Measurements from ENCODE around the gene LYRM4.

The LYRM4 gene

GRCh38 chr6:5105146-5105545 is 155.6 kb downstream of the LYRM4 start:
- TF ChIP-seq, protein P1, sequence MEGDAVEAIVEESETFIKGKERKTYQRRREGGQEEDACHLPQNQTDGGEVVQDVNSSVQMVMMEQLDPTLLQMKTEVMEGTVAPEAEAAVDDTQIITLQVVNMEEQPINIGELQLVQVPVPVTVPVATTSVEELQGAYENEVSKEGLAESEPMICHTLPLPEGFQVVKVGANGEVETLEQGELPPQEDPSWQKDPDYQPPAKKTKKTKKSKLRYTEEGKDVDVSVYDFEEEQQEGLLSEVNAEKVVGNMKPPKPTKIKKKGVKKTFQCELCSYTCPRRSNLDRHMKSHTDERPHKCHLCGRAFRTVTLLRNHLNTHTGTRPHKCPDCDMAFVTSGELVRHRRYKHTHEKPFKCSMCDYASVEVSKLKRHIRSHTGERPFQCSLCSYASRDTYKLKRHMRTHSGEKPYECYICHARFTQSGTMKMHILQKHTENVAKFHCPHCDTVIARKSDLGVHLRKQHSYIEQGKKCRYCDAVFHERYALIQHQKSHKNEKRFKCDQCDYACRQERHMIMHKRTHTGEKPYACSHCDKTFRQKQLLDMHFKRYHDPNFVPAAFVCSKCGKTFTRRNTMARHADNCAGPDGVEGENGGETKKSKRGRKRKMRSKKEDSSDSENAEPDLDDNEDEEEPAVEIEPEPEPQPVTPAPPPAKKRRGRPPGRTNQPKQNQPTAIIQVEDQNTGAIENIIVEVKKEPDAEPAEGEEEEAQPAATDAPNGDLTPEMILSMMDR (conservative IDR thresholded peaks at IDR 0.05; ENCODE audit: low read depth): no peak
- POLR2A ChIA-PET (ENCODE audit: low non-redundant PET): no interaction called here
- CTCF ChIA-PET: no interaction called here
- no peak for DNase-seq (ENCODE audit: low spot score)
- no peak overlapping the region for H3K27ac ChIP-seq

GRCh38 chr6:5104667-5105066 is 156.1 kb downstream of the LYRM4 start:
- H3K27ac ChIP-seq: no peak overlapping the region
- TF ChIP-seq, protein P1 (conservative IDR thresholded peaks at IDR 0.05; ENCODE audit: low read depth): no peak
- DNase-seq (ENCODE audit: low spot score): no peak
- ChIA-PET POLR2A (ENCODE audit: low non-redundant PET) (no interaction called here), CTCF (interaction anchor here (0.6 kb wide), 1 partner anchor 1035 kb away, joined by 6 read pairs; no protein-coding TSS in a partner anchor)

DNA sequence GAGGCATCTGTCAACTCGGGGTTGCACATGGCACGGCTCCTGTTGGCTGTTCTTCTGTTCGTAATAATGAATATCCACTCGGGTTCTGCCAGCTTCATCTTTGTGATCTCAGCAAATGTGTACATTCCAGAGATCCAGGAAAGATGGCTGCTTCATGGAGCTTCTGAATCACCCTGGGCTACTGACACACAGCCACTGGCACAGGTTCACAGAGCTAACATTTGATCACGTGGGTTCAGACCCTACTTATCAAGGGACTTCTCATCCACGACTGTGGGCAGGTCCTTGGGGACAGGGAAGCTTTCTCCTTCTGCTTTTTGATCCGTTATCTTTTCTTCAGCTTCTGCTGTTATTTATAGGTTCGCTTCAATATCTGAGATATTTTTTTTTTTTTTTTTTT is 157.5 kb downstream of the LYRM4 start:
- ChIA-PET CTCF (interaction anchor here (0.7 kb wide), 1 partner anchor 99 kb away, joined by 3 read pairs; no protein-coding TSS in a partner anchor), POLR2A (ENCODE audit: low non-redundant PET) (no interaction called here)
- H3K27ac ChIP-seq: no peak overlapping the region
- DNase-seq (ENCODE audit: low spot score): no peak
- TF ChIP-seq, protein P1 (conservative IDR thresholded peaks at IDR 0.05; ENCODE audit: low read depth): no peak

DNA sequence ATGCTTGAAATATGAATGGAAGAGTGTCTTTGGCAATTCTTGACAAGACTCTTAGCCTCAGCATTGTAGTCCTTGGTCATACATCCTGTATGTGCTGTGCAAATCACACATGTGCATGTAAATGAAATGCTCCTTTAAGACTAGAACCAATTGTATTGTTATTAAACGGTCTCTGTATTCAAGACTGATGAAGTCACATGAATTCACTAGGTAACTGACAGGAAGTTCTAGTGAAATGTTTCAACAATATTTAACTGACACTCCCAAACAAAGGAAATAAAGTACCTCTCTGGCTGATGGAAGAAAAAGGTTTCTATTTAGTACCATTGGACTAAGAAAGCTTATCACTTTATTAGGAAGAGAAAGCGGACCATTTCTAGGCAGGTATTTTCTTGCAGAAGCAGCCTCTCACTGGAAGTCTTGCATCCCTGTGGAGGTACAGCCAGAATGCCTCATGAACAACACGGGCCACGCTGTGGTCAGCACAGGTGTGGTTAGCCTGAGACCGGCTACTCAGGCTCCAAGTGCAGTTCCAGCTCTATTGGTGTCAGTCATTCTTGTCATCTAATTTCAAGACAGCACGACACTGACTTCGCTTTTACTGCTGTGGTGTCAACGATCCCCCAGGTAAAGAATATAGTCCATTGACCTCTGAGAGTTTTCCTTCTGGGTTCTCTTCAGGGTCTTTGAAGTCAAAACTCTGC is 158.3 kb downstream of the LYRM4 start:
- H3K27ac ChIP-seq: no peak overlapping the region

DNA sequence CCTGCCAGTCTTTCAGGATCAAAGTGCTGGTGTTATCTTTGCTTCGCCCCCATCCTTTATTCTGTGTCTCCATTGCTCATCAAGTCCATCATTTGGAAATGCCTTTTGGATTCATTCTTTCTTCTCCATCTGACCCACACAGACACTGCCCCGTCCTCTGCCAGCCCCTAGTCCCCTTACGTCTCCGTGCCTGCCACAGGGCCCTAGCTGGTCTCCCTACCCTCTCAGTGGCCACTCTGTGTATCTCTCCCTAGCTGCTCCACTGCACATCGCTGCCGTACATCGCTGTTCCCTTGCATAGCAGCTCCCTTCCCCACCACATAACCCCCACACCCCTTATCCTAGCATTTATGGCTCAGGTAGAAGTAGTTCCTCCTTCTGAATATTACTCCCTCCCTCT is 159.9 kb downstream of the LYRM4 start:
- DNase-seq (ENCODE audit: low spot score): no peak
- no peak overlapping the region for H3K27ac ChIP-seq
- ChIA-PET POLR2A (ENCODE audit: low non-redundant PET) (no interaction called here), CTCF (no interaction called here)
- TF ChIP-seq, protein P1 (conservative IDR thresholded peaks at IDR 0.05; ENCODE audit: low read depth): no peak

More for the DNA sequence above, 158.3 kb downstream of the LYRM4 start:
- TF ChIP-seq, protein P1 (conservative IDR thresholded peaks at IDR 0.05; ENCODE audit: low read depth): no peak
- CTCF ChIA-PET: no interaction called here
- no peak for DNase-seq (ENCODE audit: low spot score)
- POLR2A ChIA-PET (ENCODE audit: low non-redundant PET): no interaction called here

DNA sequence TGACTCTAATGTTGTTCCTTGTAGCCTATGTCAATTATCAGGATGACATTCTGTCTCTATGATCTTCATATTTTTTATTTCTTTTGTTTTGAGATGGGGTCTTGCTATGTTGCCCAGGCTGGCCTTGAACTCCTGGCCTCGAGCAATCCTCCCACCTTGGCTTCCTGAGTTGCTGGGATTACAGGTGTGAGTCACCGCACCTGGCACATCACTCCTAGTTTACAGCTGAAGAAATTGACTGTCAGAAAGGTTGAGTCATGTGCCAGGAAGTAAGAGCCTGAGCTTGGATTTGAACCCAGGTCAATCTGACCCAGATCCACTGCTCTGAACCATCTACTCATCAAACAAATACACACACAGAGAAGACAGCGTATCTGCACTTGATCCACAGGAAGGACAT is 161.2 kb downstream of the LYRM4 start:
- ChIA-PET POLR2A (ENCODE audit: low non-redundant PET) (no interaction called here), CTCF (no interaction called here)

More for the DNA sequence above, 161.2 kb downstream of the LYRM4 start:
- no peak for DNase-seq (ENCODE audit: low spot score)
- TF ChIP-seq, protein P1 (conservative IDR thresholded peaks at IDR 0.05; ENCODE audit: low read depth): no peak
- no peak overlapping the region for H3K27ac ChIP-seq
